ENCODE results near the gene NOP9. TPM values are rescaled to one million over a fixed set of nuclear protein-coding genes. Genes with fewer than 3 reads are reported as not detected.

NOP9 gene
- total RNA-seq, 4 donors from 2014 or later = 14.5 to 30.0 (median 22.4) TPM

DNA sequence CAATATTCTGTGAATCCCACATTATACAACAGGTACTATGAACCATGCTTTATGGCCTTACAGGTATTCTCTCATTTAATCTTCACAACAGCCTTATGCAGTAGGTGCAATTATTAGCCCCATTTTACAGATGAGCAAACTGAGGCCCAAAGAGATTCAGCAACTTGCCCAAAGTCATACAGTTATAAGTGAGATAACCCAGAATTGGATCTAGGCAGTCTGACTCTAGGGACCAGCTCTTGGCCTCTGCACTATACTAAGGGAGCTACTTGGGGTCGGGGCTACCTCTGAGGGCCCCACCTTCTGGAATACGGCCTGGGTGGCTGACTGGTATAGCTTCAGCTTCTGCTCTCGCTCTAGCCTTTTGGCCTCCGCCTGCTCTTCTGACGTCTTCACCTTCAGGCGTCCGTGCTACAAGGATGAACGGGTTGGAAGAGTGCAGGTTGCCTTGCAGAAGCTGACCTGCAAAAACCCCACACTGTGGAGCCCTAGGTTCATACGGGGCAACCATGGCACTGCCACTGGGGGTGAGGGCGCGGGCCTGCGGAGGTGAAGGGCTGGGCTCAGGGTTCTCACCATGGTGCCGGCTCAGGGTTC, 29.0 kb upstream of the NOP9 start:
- peaks cover 0 to 10% (median 7%) of the 10 kb centered on the region in 4 donors for H3K4me1 ChIP-seq
- H3K36me3 ChIP-seq = peaks cover 0 to 35% (median 0%) of the 10 kb centered on the region in 3 donors
- peak in 1 of 3 donors; percentile 54 for DNase-seq
- peak overlapping the region; percentile 80 to 100 (median 93) for H3K4me3 ChIP-seq
- no peaks in the 10 kb centered on the region for H3K27me3 ChIP-seq
- H3K9me3 ChIP-seq = no peaks in the 10 kb centered on the region
- peak overlapping the region; percentile 94 to 99 (median 98) for H3K27ac ChIP-seq
- no peak for TF ChIP-seq CTCF (IDR thresholded peaks at IDR 0.05)
- TF ChIP-seq POLR2A (IDR thresholded peaks at IDR 0.05) = no peak

DNA sequence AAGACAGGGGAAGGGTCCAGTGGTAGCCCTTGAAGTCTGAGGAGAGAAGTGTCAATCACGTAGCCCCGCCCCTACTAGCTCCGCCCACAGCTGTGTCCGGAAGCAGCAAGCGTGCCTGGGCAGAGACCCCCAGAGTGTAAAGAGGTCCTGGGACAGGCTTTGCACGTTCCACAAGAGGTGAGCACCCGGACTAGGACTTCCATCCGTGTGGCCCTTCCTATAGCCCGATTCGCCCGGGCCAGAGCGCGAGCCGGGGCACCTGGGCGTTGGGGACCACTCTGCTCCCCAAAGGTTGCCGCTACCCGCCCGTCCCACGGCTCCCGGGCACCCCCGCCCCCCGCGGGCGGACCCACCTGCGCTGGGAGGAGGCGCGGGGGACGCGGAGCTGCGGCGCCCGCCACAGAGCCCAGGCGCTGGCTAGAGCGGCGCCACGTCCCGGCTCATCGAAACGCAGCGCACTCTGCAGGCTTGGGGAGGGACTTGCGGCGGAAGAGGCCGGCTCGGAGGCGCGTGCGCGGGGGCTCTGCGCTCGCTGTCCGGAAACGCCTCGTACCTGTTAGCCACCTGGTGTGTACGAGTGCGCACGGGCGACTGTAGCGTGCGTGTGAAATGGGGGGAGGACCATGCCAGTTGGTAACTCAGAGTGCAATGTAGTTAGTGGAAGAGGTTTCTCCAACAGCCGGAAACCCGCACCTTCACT, 28.4 kb upstream of the NOP9 start, which contains the start of gene RABGGTA:
RABGGTA (minus strand) TSS at position 464 of the 700 bp plus-strand sequence. CDS start 482 bp downstream, outside the sequence.
- Histone ChIP-seq H3K4me1 (peaks cover 0 to 10% (median 7%) of the 10 kb centered on the region in 4 donors), H3K4me3 (peak within 1 kb of the TSS; percentile 80 to 100 (median 93)), H3K27ac (peak within 1 kb of the TSS; percentile 94 to 99 (median 98)), H3K9me3 (no peaks in the 10 kb centered on the region), H3K27me3 (no peaks in the 10 kb centered on the region), H3K36me3 (peaks cover 0 to 28% (median 0%) of the 10 kb centered on the region in 3 donors)
- DNase-seq = peak; percentile 89 to 96 (median 94)
- TF ChIP-seq POLR2A (IDR thresholded peaks at IDR 0.05) (peak; percentile 70 to 83), CTCF (IDR thresholded peaks at IDR 0.05) (peak; percentile 67 to 89 (median 77))

DNA sequence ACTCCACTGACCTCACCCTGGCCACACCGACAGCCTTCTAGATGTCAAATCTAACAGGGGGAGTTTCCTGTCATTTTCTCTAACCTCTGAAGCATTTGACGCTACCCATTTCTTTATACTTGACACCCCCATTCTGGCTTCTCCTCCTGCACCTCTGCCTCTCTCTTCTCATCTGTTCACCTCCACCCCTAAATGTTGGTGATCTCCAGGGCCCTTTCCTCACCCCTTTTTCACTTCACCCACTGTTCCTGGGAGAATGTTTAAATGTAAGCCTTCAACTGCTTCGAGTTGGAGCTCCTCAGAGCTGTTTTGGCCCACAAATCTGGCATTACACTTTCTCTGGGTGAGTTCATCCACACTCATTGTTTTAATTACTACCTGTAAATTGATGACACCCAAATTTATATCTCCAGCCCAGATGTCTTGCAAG, 27.8 kb upstream of the NOP9 start:
- Histone ChIP-seq H3K4me3 (peak overlapping the region; percentile 80 to 100 (median 93)), H3K27ac (peak overlapping the region; percentile 94 to 99 (median 98)), H3K27me3 (no peaks in the 10 kb centered on the region), H3K36me3 (peaks cover 0 to 23% (median 0%) of the 10 kb centered on the region in 3 donors), H3K9me3 (no peaks in the 10 kb centered on the region), H3K4me1 (peaks cover 0 to 10% (median 7%) of the 10 kb centered on the region in 4 donors)
- TF ChIP-seq CTCF (IDR thresholded peaks at IDR 0.05) (no peak), POLR2A (IDR thresholded peaks at IDR 0.05) (no peak)
- DNase-seq = no peak

DNA sequence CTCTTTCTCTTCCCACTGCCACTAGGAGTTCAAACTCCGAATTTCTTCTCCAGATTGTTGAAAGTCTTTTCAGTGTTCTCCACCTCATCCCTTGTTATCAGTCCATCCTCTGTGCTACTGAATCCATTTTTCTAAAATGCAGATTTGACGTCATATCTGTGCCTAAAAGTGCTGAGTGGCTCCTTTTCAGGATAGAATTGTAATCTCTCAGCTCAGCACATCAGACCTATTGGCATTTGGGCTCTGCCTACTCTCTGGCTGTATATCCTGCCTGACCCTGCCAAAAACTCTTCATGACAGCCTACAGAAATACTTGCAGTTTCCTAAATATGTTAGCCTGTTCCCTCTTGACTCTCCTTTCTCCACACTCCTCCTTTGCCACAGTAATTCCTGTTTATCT, 27.2 kb upstream of the NOP9 start:
- Histone ChIP-seq H3K9me3 (no peaks in the 10 kb centered on the region), H3K27ac (peak overlapping the region in 1 of 4 donors; percentile 97), H3K4me3 (no peak overlapping the region), H3K4me1 (peaks cover 0 to 10% (median 7%) of the 10 kb centered on the region in 4 donors), H3K36me3 (peaks cover 0 to 17% (median 0%) of the 10 kb centered on the region in 3 donors), H3K27me3 (no peaks in the 10 kb centered on the region)
- no peak for DNase-seq
- TF ChIP-seq POLR2A (IDR thresholded peaks at IDR 0.05) = no peak
- no peak for TF ChIP-seq CTCF (IDR thresholded peaks at IDR 0.05)

DNA sequence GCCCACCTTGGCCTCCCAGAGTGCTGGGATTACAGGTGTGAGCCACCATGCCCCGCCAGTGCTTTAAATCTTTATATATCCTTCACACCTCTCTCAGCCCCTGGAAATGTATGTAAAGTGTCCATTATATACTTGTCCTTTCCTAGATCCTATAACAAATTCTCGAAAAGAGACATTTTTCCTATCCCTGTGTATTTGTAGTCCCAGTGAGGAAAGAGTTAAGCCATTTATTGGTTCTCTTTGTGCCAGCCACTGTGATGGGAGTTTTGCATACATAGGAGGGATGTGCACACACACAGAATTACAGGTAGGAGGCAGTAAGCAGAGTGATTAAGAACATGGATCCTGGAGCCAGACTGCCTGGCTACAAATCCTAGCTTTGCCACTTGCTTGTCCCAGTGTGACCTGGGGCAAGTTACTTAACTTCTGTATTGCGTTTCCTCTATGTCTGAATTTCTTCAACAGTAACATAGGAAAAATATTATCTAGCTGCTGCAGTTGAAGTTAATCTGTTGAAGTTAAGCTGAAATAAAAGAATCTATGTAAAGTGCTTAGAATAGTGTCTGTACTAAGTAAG, 26.1 kb upstream of the NOP9 start:
- H3K4me1 ChIP-seq = peaks cover 0 to 10% (median 7%) of the 10 kb centered on the region in 4 donors
- H3K9me3 ChIP-seq = no peaks in the 10 kb centered on the region
- peak overlapping the region in 2 of 4 donors; percentile 58 to 71 for H3K27ac ChIP-seq
- DNase-seq = no peak
- H3K27me3 ChIP-seq = no peaks in the 10 kb centered on the region
- TF ChIP-seq POLR2A (IDR thresholded peaks at IDR 0.05) (no peak), CTCF (IDR thresholded peaks at IDR 0.05) (no peak)
- H3K4me3 ChIP-seq = no peak overlapping the region
- peaks cover 0 to 10% (median 0%) of the 10 kb centered on the region in 3 donors for H3K36me3 ChIP-seq
